Right cardiac atrium (tissue), 5 donors: ENCODE results near the gene RANBP1. TPM values are rescaled to one million over a fixed set of nuclear protein-coding genes. Genes with fewer than 3 reads are reported as not detected.

Experiments
- ATAC-seq, 2 donors: fragments of 200-7000 bp; cut with Tn5 transposase; one replicate each; pipeline versions ENCODE4 v1.8.0 to v1.9.1; 2020; ENCODE audit warnings: moderate library complexity in 2 of 2, mild to moderate bottlenecking in 1 of 2
- DNase-seq, 3 donors: peaks; one replicate each; pipeline ENCODE4 v3.0.0-alpha.2; 2020
- H3K27ac ChIP-seq: one replicate; pipeline ENCODE4 v1.5.1; 2013; ENCODE audit warnings: mild to moderate bottlenecking, low read length, control low read depth, moderate library complexity
- H3K27me3 ChIP-seq: one replicate; pipeline ENCODE4 v1.6.1; 2013; ENCODE audit not compliant: control insufficient read depth, insufficient read depth
- H3K4me1 ChIP-seq: one replicate; pipeline ENCODE4 v1.6.1; 2013; ENCODE audit warnings: low read length; ENCODE audit not compliant: control insufficient read depth, insufficient read depth
- H3K4me3 ChIP-seq: one replicate; pipeline ENCODE4 v1.5.1; 2013; ENCODE audit warnings: low read length, control low read depth
- H3K9me3 ChIP-seq: one replicate; pipeline ENCODE4 v1.6.1; 2013; ENCODE audit warnings: low read length; ENCODE audit not compliant: control insufficient read depth
- WGBS: extraction: QIAGEN DNeasy Blood & Tissue Kit; methylation state at CpG from one replicate; pipeline ENCODE4 v1.1.7; 2013; 5-methylcytosine and 5-hydroxymethylcytosine counted together
- intact Hi-C, 4 donors: fragments of 100-400 bp; cut with DNase I; formaldehyde crosslinking; loops; one replicate each; pipeline versions ENCODE4 v1.11.0 to v1.14.0; 2022 to 2023
- microRNA-seq, 2 donors: library from miRNA; unstranded; fragments of <30 nt; microRNA quantifications; one replicate each; pipeline ENCODE4 v1.2.0, GENCODE V29; 2020 to 2021
- polyA plus RNA-seq: library from polyadenylated mRNA; stranded (reverse); fragments of 200-250 nt; gene quantifications from one replicate; pipeline ENCODE4 v1.2.3, GENCODE V29; 2013
- total RNA-seq, 4 donors: library from RNA; stranded (reverse); fragmentation: NEBNext Ultra II Directional; extraction: Animal tissue kit (Norgen Biotek cat#: 25700); gene quantifications; one replicate each; pipeline ENCODE4 v1.2.1, GENCODE V29; 2021
- donor health status: healthy with polysubstance abuse.
- donor health status: DM: no; HTN: yes; CAD: no.
- donor health status: DM: no; HTN: no; CAD: no.
- donor health status: DM: no; HTN: yes; CAD: no; lungs with severe emphysema.
- donor health status: DM: yes; HTN: yes; CAD: no.

The RANBP1 gene
- total and polyA plus RNA-seq, 5 donors: 32.5 to 46.8 (median 39.0) TPM

DNA sequence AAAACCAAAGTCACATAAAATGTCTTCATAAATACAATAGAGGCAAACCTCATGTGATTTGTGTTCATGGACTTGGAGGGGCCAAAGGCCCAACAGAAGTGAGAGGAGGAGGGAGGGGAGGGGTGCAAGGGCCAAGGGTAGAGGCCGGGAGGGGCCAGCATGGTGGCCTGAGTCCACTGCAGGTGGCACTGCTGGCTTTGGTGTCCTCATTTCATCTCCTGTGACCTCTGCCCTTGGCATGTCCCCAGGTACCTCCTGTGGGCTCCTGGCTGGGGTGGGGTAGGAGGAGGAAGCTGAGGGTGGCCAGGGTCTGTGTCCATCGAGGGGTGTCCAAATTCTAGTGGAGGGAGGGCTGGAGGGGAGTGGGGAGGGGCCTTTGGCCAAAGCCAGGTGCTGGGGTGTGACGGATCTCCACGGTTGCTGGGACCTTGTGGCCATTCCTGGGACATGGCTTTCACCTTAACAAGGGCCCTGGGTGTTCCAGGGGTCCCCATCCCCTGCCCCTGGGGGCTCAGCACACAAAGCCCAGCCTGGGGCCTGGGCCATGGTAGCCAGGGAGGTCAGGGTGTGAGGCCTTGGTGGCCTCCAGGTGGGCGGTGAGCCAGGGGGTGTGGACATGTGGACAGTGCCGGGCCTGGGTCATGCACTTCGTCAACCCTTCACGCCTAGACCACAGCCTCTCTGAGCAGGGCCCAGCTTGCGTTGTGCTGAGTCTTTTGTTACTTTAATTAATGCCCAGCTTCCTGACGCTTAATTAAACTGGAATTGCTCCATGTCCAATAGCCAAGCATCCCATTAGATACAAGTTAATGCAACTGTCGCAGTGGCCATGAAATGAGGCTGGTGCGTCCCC lies 55.6 kb downstream of the RANBP1 start:
- ATAC-seq (no peak), DNase-seq (no peak)
- intact Hi-C loops: no loop called here
- Histone ChIP-seq H3K9me3 (no peaks in the 10 kb centered on the region), H3K27ac (no peak overlapping the region), H3K27me3 (no peaks in the 10 kb centered on the region), H3K4me3 (no peak overlapping the region), H3K4me1 (no peaks in the 10 kb centered on the region)
- 87% methylated on average over 12 of the region's 12 CpGs for WGBS

DNA sequence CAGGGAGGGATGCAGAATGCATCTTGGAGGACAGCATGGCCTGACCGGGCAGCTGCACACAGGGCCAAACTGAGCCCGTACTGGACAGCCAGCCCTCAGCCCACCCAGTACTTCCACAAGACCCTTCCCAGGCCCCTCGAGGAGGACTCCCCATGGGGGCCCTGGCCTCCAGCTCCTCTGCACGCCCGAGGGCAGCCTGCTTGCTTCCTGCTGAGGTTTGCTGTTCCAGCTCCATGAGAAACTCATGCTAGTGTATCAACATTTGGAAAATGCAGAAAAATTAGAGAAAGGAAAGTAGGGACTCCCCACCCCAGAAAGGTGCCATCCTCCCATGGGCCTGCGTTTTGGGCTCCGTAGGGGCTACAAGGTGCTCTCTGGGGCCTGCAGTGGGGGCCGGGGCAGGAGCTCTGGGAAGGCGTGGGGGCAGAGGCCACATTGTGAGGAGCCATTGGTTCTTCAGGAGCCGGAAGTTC lies 56.3 kb downstream of the RANBP1 start:
- Histone ChIP-seq H3K4me3 (no peak overlapping the region), H3K27ac (no peak overlapping the region), H3K4me1 (no peaks in the 10 kb centered on the region), H3K27me3 (no peaks in the 10 kb centered on the region), H3K9me3 (no peaks in the 10 kb centered on the region)
- ATAC-seq (no peak), DNase-seq (no peak)
- intact Hi-C loops: no loop called here
- 88% methylated on average over 10 of the region's 10 CpGs for WGBS

DNA sequence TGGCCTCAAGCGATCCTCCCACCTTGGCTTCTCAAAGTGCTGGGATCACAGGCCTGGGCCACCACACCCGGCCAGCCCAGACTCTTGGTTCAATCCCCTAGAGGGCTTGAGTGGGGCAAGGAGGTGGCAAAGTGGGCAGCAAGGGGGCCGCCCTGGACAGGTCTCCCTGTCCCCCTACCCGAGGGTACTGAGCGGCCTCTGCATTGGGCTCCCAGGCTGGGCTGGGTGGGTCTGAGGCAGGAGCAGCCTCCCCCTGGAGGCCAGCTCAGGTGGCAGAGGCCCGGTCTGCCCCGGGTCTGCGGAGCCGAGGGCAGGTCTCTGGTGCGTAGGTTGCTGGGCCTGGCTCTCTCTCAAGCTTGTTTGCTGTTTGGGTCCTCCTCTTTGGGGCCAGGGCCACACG lies 57.3 kb downstream of the RANBP1 start:
- ATAC-seq (no peak), DNase-seq (no peak)
- 87% methylated on average over 11 of the region's 11 CpGs for WGBS
- Histone ChIP-seq H3K27ac (no peak overlapping the region), H3K4me3 (no peak overlapping the region), H3K9me3 (no peaks in the 10 kb centered on the region), H3K4me1 (no peaks in the 10 kb centered on the region), H3K27me3 (no peaks in the 10 kb centered on the region)
- intact Hi-C loops: no loop called here

DNA sequence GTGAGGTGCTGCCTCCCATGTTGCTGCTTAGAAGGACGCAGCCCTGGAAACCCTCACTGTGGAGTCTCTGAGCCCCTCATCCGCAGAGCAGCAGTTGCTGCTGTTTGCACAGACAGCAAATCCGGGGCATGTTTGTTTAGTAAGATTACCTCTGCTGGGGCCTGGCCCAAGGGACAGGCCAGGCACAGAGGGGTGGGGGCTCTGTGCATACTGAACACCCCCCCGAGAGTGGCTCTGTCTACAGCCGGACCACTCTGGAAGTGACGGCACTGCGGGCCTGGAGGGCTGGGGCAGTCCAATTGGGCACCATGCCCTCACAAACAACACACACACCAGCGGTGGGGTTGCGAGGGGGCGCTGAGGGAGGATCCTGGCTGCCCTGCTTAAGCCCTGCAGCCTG lies 57.9 kb downstream of the RANBP1 start:
- intact Hi-C loops: no loop called here
- Histone ChIP-seq H3K4me3 (no peak overlapping the region), H3K4me1 (no peaks in the 10 kb centered on the region), H3K27me3 (no peaks in the 10 kb centered on the region), H3K9me3 (no peaks in the 10 kb centered on the region), H3K27ac (no peak overlapping the region)
- 56% methylated on average over 10 of the region's 10 CpGs for WGBS
- ATAC-seq (no peak), DNase-seq (no peak)

DNA sequence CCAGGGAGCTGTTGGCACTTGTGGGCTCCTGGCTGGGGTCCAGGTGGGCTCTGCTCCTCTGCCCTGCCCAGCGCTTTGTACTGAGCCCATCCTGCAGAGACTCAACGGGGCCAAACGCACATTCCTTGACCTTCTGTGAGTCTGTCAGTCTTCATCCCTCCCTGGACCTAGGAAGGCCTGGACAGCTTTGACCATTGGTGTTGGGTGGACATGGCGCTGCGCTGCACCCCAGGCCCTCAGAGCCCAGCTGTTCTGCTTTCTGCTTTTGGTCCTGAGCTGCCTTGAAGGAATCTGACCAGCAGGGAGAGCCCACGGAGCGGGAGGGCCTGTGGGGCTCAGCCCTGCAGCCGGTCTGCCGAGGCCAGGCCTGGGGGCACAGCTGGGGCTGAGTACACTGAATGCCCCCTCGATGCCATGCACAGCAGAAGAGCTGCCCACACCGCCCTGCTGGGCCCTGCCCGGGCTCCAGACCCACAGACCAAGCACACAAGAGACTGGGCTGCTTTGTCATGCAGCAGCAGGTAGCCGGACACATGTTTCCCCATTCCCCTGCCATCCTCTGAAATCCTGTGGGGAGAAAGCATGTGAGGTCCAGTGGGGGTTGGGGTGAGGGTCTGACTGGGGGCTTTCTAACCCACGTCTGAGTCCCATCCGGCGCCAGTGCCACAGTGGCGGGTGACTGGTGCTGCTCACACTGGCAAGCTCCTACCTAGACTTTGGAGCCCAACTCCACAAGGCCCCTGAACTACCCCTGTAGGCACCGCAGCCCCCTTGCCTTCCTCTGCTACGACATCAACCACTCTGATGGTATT lies 59.1 kb downstream of the RANBP1 start:
- Histone ChIP-seq H3K9me3 (no peaks in the 10 kb centered on the region), H3K4me1 (no peaks in the 10 kb centered on the region), H3K27me3 (no peaks in the 10 kb centered on the region), H3K4me3 (no peak overlapping the region), H3K27ac (no peak overlapping the region)
- ATAC-seq (no peak), DNase-seq (no peak)
- WGBS: 71% methylated on average over 19 of the region's 19 CpGs
- intact Hi-C loops: no loop called here

DNA sequence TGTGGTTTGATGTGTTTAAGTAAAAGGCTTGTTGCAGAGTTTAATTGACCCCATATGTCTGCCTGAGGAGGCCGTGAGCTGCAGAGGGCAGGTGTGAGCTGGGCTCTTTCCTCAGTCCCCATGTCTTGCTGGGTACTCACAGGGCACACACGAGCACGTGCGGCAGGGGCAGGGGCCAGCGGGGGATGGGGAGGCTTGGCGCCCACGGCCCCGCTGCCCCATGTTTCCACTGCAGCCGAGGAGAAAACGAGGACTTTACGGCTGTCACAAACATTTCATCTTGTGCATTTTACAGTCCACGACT lies 59.6 kb downstream of the RANBP1 start:
- intact Hi-C loops: no loop called here
- no peak for ATAC-seq
- no peaks in the 10 kb centered on the region for H3K4me1 ChIP-seq
- 69% methylated on average over 12 of the region's 12 CpGs for WGBS
- no peaks in the 10 kb centered on the region for H3K27me3 ChIP-seq
- no peak overlapping the region for H3K27ac ChIP-seq
- DNase-seq: no peak
- H3K9me3 ChIP-seq: no peaks in the 10 kb centered on the region
- H3K4me3 ChIP-seq: no peak overlapping the region

DNA sequence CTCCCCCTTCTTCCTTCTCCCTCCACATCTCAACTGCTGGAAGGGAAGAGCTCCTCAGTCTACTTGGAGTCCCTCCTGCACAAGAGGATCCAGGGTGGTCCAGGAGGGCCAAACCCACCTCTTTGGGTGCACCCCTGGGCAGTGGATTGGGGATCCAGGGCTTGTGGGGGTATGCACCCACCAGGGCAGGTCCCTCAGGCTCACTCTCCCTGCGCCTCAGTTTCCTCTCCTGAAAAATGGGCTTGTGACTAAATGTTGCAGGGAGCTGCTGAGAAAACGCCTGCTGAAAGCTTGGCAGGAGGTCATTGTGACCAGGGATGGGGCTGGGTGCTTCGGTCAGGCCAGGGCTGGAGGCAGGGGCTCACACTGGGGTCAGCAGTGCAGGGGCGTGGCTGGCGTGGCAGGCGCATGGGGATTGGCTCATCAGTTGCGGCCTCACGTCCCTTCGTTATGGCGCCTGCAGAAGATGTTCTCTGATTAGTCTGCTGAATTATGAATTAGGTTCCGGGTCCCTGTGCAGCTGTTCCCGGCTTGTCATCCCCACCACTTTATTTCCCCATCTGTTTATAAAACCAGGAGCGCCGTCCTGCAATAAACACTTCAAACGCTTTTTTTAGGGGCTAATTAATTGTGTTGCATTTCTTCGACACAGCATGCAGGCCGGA lies 60.6 kb downstream of the RANBP1 start:
- intact Hi-C loops: no loop called here
- Histone ChIP-seq H3K4me1 (no peaks in the 10 kb centered on the region), H3K4me3 (no peak overlapping the region), H3K27me3 (no peaks in the 10 kb centered on the region), H3K27ac (no peak overlapping the region), H3K9me3 (no peaks in the 10 kb centered on the region)
- DNase-seq (no peak), ATAC-seq (no peak)
- WGBS: 80% methylated on average over 17 of the region's 17 CpGs

Small RNAs within 50 kb of the gene (microRNA-seq; reads per million reads assigned to microRNA genes)
- gene MIR6816: 0 to 0.54 reads per million in 2 donors

Other genes starting within 250 kb of the RANBP1 start
- 10 to 100 TPM; 69.6 to 89.3 (median 84.4) TPM for gene COMT, start 174.3 kb upstream of the RANBP1 start, total RNA-seq
- gene COMT, start 174.3 kb upstream of the RANBP1 start, polyA plus RNA-seq: 102 TPM
- gene TXNRD2, start 174.3 kb upstream of the RANBP1 start, total RNA-seq: 10 to 100 TPM; 18.7 to 28.5 (median 26.0) TPM
- 32.9 TPM for gene TXNRD2, start 174.3 kb upstream of the RANBP1 start, polyA plus RNA-seq
- 10 to 100 TPM; 11.1 to 27.4 (median 18.4) TPM for gene ARVCF, start 99.3 kb upstream of the RANBP1 start, total RNA-seq
- 21.7 TPM for gene ARVCF, start 99.3 kb upstream of the RANBP1 start, polyA plus RNA-seq
- 10 to 100 TPM; 61.1 to 70.4 (median 67.3) TPM for gene TANGO2, start 95.0 kb upstream of the RANBP1 start, total RNA-seq
- 64.9 TPM for gene TANGO2, start 95.0 kb upstream of the RANBP1 start, polyA plus RNA-seq
- gene DGCR8, start 35.9 kb upstream of the RANBP1 start, total RNA-seq: 10 to 100 TPM; 15.5 to 18.6 (median 17.0) TPM
- gene DGCR8, start 35.9 kb upstream of the RANBP1 start, polyA plus RNA-seq: 11.2 TPM
- gene TRMT2A, start 1.1 kb downstream of the RANBP1 start, total RNA-seq: 10 to 100 TPM; 23.1 to 32.0 (median 29.7) TPM
- 23.1 TPM for gene TRMT2A, start 1.1 kb downstream of the RANBP1 start, polyA plus RNA-seq
- gene ZDHHC8, start 15.7 kb downstream of the RANBP1 start, total RNA-seq: 10 to 100 TPM; 49.1 to 64.7 (median 55.7) TPM
- gene ZDHHC8, start 15.7 kb downstream of the RANBP1 start, polyA plus RNA-seq: 34.2 TPM
- gene CCDC188, start 35.0 kb downstream of the RANBP1 start, total RNA-seq: under 1 TPM; 0.22 to 0.83 (median 0.39) TPM
- 0.54 TPM for gene CCDC188, start 35.0 kb downstream of the RANBP1 start, polyA plus RNA-seq
- gene RTN4R, start 152.2 kb downstream of the RANBP1 start, total RNA-seq: 1 to 10 TPM in 3 of 4 donors, under 1 TPM in 1; 0.56 to 1.9 (median 1.2) TPM
- gene RTN4R, start 152.2 kb downstream of the RANBP1 start, polyA plus RNA-seq: 1.1 TPM
- gene DGCR6L, start 204.0 kb downstream of the RANBP1 start, total RNA-seq: 10 to 100 TPM; 40.0 to 58.3 (median 49.2) TPM
- gene DGCR6L, start 204.0 kb downstream of the RANBP1 start, polyA plus RNA-seq: 88.9 TPM